ENCODE results near the gene DOCK3.
"Not testable (repeated sequence)": the region's sequence is repeated elsewhere in the genome, so short reads cannot be mapped to it uniquely, and the experiment has no call there.

Gene DOCK3

GRCh38 chr3:51384726-51385473 is 710.2 kb downstream of the DOCK3 start, which contains the start of gene MANF:
Gene MANF, plus strand, starts transcription at chr3:51385291. Its CDS starts 52 bp downstream, at chr3:51385343.
- DNase-seq (ENCODE audit: low read depth, low spot score): peak; percentile 99

DNA sequence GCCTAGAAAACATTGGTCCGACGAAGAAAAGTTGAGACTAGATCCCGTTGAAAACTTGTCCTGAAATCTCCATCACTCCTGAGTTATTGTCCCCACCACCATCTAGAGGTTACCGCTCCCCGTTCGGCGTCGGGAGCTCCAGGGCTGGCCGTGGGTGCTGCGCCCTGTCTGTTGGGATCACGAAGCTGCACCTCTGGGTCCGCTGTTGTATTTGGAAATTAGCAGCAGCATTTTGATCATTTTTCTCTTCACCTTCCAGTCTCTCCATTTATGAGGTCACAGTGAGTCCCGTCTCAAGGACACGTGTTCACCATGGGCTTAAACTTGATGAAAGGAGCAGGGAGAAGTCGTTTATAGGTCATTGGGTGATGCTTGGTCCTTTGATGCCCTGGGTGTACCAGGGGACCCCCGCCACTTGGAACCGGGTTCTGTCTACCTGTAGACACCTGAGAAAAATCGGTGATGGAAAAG is 710.9 kb downstream of the DOCK3 start:
- DNase-seq (ENCODE audit: low read depth, low spot score): peak; percentile 11

GRCh38 chr3:51386159-51386851 is 711.6 kb downstream of the DOCK3 start:
- DNase-seq (ENCODE audit: low read depth, low spot score): no peak

DNA sequence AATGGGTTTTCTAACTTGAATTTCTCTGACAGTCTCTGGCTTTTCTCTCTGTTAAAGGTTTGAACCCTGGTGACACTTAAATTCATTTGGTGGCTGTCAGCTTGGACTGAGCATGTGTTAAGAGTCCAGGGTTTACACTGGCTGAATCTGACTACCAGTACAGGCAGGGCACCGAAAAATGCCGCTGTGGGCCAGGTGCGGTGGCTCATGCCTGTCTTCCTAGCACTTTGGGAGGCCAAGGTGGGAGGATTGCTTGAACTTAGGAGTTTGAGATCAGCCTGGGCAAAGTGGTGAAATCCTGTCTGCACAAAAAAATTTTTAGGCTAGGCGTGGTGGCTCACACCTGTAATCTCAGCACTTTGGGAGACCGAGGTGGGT is 712.1 kb downstream of the DOCK3 start:
- DNase-seq (ENCODE audit: low read depth, low spot score): no peak

GRCh38 chr3:51387281-51387680 is 712.6 kb downstream of the DOCK3 start:
- DNase-seq (ENCODE audit: low read depth, low spot score): not testable (repeated sequence)

DNA sequence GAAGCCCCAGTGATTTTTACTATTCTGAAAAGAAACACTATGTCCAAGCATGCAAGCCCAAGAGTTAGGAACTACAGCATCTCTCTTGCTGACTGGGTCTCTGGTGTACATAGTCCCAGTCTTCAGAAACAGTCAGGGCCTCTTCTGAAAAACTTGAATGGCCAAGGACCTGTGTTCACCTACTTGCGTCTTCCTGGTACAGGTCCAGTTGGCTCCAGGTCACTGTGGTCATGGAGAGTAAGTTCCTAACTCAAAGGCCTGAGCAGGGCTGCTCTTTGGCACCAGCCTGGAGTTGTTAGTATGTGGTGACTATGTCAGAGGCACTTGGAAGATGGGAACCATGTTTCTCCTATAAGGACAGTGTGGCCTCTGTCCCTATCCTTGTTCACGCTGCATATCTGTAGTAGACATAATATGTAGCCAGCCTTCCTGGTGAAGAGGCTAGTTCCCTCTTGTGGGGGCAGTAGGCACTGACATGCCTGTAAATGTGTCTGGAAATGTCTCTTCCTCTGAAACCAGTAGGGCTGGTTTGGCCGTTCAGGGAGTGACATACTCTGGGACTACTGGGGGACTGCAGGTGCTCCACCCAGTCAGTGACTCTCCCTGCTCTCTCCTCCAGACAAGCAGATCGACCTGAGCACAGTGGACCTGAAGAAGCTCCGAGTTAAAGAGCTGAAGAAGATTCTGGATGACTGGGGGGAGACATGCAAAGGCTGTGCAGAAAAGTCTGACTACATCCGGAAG is 713.7 kb downstream of the DOCK3 start:
- peak; percentile 87 for DNase-seq (ENCODE audit: low read depth, low spot score)

GRCh38 chr3:51389423-51390183 is 714.9 kb downstream of the DOCK3 start:
- DNase-seq (ENCODE audit: low read depth, low spot score): peak; percentile 75

DNA sequence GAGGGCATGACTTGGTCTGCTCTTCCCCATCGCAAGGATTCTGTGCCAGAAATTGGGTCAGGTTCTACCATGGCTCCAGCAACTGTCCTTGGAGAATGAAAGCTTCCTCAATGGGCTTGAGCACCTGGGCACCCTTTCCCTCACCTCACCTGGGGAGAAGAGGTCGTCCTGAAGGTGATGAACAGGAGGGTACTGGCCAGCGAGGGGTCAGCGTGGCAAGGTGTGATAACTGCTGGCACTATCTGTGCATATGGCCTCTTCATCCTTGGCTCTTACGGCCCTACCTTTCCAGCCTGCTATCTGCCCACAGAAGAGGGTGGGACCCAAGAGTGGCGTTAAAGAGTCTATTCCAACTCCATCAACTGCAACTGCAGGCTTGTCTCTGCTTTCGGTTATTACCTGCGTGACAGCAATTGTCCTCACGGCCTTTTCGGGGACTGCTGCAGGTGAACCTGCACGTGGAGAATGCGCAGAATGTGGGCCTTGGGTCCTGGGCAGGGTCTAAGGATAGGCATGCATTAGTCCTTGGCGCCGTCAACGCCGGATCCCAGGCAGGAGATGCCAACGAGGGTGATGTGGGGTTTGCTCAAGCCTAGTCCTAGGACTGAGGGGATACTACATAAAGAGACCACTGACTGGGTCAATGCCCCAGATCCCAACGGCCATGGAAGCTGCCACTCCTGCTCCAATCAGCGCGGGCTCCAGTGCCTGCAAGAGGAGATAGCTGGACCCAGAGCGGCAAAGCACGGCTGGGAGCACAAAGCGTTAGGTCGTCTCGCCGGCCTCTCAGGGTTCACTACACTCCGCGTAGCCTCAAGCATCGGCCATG is 715.7 kb downstream of the DOCK3 start:
- no peak for DNase-seq (ENCODE audit: low read depth, low spot score)

GRCh38 chr3:51391075-51391565 is 716.4 kb downstream of the DOCK3 start, which contains the start of gene RBM15B:
Gene RBM15B, plus strand, starts transcription at chr3:51391285. Its CDS starts 115 bp downstream, at chr3:51391400.
- DNase-seq (ENCODE audit: low read depth, low spot score): peak; percentile 99

DNA sequence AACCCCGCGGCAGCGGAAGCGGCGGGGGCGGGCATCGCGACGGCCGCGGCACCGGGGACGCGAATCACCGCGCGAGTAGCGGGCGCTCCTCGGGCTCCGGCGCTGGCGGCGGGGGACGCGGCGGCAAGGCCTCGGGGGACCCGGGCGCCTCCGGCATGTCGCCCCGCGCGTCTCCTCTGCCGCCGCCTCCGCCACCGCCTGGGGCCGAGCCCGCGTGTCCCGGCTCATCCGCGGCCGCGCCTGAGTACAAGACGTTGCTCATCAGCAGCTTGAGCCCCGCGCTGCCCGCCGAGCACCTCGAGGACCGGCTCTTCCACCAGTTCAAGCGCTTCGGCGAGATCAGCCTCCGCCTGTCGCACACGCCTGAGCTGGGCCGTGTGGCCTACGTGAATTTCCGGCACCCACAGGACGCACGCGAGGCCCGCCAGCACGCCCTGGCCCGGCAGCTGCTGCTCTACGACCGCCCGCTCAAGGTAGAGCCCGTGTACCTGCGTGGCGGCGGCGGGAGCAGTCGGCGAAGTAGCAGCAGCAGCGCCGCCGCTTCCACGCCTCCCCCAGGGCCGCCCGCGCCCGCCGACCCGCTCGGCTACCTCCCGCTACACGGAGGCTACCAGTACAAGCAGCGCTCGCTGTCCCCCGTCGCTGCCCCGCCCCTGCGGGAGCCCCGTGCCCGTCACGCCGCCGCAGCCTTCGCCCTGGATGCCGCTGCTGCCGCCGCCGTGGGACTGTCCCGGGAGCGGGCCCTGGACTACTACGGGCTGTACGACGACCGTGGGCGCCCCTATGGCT is 717.0 kb downstream of the DOCK3 start:
- peak; percentile 47 for DNase-seq (ENCODE audit: low read depth, low spot score)

DNA sequence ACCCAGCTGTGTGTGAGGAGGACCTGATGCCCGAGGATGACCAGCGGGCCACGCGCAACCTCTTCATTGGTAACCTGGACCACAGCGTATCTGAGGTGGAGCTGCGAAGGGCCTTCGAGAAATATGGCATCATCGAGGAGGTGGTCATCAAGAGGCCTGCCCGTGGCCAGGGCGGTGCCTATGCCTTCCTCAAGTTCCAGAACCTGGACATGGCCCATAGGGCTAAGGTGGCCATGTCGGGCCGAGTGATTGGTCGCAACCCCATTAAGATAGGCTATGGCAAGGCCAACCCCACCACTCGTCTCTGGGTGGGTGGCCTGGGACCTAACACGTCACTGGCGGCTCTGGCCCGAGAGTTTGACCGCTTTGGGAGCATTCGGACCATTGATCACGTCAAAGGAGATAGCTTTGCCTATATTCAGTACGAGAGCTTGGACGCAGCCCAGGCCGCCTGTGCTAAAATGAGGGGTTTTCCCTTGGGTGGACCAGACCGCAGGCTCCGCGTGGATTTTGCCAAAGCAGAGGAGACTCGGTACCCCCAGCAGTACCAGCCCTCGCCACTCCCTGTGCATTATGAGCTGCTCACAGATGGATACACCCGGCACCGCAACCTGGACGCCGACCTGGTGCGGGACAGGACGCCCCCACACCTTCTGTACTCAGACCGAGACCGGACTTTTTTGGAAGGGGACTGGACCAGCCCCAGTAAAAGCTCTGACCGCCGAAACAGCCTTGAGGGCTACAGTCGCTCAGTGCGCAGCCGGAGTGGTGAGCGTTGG is 717.8 kb downstream of the DOCK3 start:
- DNase-seq (ENCODE audit: low read depth, low spot score): peak; percentile 32

GRCh38 chr3:51393134-51393495 is 718.4 kb downstream of the DOCK3 start:
- no peak for DNase-seq (ENCODE audit: low read depth, low spot score)

DNA sequence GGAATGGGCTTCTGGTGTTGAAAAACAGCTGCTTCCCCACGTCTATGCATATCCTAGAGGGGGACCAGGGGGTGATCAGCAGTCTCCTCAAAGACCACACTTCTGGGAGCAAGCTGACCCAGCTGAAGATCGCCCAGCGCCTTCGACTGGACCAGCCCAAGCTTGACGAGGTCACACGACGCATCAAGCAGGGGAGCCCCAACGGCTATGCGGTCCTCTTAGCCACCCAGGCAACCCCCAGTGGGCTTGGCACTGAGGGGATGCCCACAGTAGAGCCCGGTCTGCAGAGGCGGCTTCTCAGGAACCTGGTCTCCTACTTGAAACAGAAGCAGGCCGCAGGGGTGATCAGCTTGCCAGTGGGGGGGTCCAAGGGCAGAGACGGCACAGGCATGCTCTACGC is 718.8 kb downstream of the DOCK3 start:
- DNase-seq (ENCODE audit: low read depth, low spot score): no peak

DNA sequence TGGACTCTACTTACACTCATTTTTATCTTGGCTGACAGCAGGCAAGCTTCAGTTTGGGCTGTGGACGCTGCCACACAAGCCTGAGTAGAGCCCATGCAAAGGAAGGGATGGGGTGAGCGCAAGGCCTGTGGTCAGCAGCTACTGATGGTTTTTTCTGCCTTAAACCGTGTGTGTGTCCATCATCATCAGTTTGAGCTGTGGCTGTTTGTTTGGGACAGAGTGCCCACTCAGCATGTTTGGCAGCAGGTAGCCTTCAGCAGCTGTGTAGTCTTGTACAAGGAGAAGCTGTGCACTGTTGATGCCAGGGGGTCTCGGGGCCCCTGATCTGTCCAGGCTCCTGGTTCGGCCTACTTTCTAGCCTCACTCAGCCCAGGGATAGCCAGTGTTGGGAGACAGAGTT is 719.8 kb downstream of the DOCK3 start:
- DNase-seq (ENCODE audit: low read depth, low spot score): no peak

- DNase-seq (ENCODE audit: low read depth, low spot score): no peak
Measured at GRCh38 chr3:51395493-51396213, 720.9 kb downstream of the DOCK3 start.

- no peak for DNase-seq (ENCODE audit: low read depth, low spot score)
Measured at GRCh38 chr3:51396401-51396800, 721.7 kb downstream of the DOCK3 start.

GRCh38 chr3:51397392-51397791 is 722.7 kb downstream of the DOCK3 start:
- DNase-seq (ENCODE audit: low read depth, low spot score): peak; percentile 32

All from ELF-1 (cell line).